ENCODE measurements around the gene SKIDA1. TPM values are rescaled to one million over a fixed set of nuclear protein-coding genes. Genes with fewer than 3 reads are reported as not detected.

SKIDA1 gene
- total RNA-seq, 1 donor from 2014 or later, result 7.8 TPM

- Histone ChIP-seq H3K9ac (ENCODE audit: low read length) (peak overlapping the region; percentile 51), H3K4me2 (ENCODE audit: low read length) (peak overlapping the region; percentile 76), H3K27ac (ENCODE audit: low read depth, low read length) (no peak overlapping the region), H3K4me3 (ENCODE audit: insufficient read depth, low read depth, low read length) (peak overlapping the region; percentile 12), H3K36me3 (ENCODE audit: insufficient read depth, low read length) (no peaks in the 10 kb centered on the region), H3K9me3 (ENCODE audit: insufficient read depth, low read depth, low read length) (no peaks in the 10 kb centered on the region), H3K27me3 (ENCODE audit: insufficient read depth, low read length) (no peaks in the 10 kb centered on the region), H3K79me2 (ENCODE audit: insufficient read depth, low read length) (peaks cover 19% of the 10 kb centered on the region), H2AFZ (ENCODE audit: low read depth, low read length) (peak overlapping the region; percentile 30), H4K20me1 (ENCODE audit: insufficient read depth, low read length) (no peaks in the 10 kb centered on the region), H3K4me1 (ENCODE audit: insufficient read depth, low read length) (peaks cover 38% of the 10 kb centered on the region)
- DNase-seq (ENCODE audit: low read depth) (no peak), FAIRE-seq (no peak)
- Mint-ChIP-seq H3K4me1 (ENCODE audit: low read depth, unreplicated experiment) (peaks cover 40% of the 10 kb centered on the region), H3K27me3 (ENCODE audit: low read depth, unreplicated experiment) (no peaks in the 10 kb centered on the region), H3K27ac (ENCODE audit: unreplicated experiment) (no peak overlapping the region), H3K9me3 (ENCODE audit: unreplicated experiment) (no peaks in the 10 kb centered on the region), H3K36me3 (ENCODE audit: low read depth, unreplicated experiment) (no peaks in the 10 kb centered on the region), H3K4me3 (ENCODE audit: unreplicated experiment) (no peak overlapping the region)
- TF ChIP-seq CTCF (IDR thresholded peaks at IDR 0.05; ENCODE audit: insufficient read depth, low read depth, low read length) (no peak), EZH2 (IDR thresholded peaks at IDR 0.05; ENCODE audit: insufficient read depth, low read length) (no peak)
These were observed 3.5 kb downstream of the SKIDA1 start for GRCh38 chr10:21521751-21522533.

- peak overlapping the region; percentile 94 for H3K4me2 ChIP-seq (ENCODE audit: low read length)
- no peaks in the 10 kb centered on the region for H3K9me3 Mint-ChIP-seq (ENCODE audit: unreplicated experiment)
- H2AFZ ChIP-seq (ENCODE audit: low read depth, low read length), result no peak overlapping the region
- no peaks in the 10 kb centered on the region for H4K20me1 ChIP-seq (ENCODE audit: insufficient read depth, low read length)
- peaks cover 26% of the 10 kb centered on the region for H3K79me2 ChIP-seq (ENCODE audit: insufficient read depth, low read length)
- H3K9ac ChIP-seq (ENCODE audit: low read length), result peak overlapping the region; percentile 87
- H3K36me3 ChIP-seq (ENCODE audit: insufficient read depth, low read length), result no peaks in the 10 kb centered on the region
- FAIRE-seq (no peak), DNase-seq (ENCODE audit: low read depth) (no peak)
- no peak overlapping the region for H3K27ac ChIP-seq (ENCODE audit: low read depth, low read length)
- H3K27ac Mint-ChIP-seq (ENCODE audit: unreplicated experiment), result peak overlapping the region; percentile 29
- no peaks in the 10 kb centered on the region for H3K9me3 ChIP-seq (ENCODE audit: insufficient read depth, low read depth, low read length)
- H3K4me1 Mint-ChIP-seq (ENCODE audit: low read depth, unreplicated experiment), result peaks cover 41% of the 10 kb centered on the region
- H3K27me3 Mint-ChIP-seq (ENCODE audit: low read depth, unreplicated experiment), result no peaks in the 10 kb centered on the region
- H3K36me3 Mint-ChIP-seq (ENCODE audit: low read depth, unreplicated experiment), result peaks cover under 1% of the 10 kb centered on the region
- TF ChIP-seq CTCF (IDR thresholded peaks at IDR 0.05; ENCODE audit: insufficient read depth, low read depth, low read length) (no peak), EZH2 (IDR thresholded peaks at IDR 0.05; ENCODE audit: insufficient read depth, low read length) (no peak)
- H3K4me3 Mint-ChIP-seq (ENCODE audit: unreplicated experiment), result peak overlapping the region; percentile 14
- peaks cover 38% of the 10 kb centered on the region for H3K4me1 ChIP-seq (ENCODE audit: insufficient read depth, low read length)
- no peaks in the 10 kb centered on the region for H3K27me3 ChIP-seq (ENCODE audit: insufficient read depth, low read length)
- no peak overlapping the region for H3K4me3 ChIP-seq (ENCODE audit: insufficient read depth, low read depth, low read length)
These were observed 4.5 kb downstream of the SKIDA1 start for GRCh38 chr10:21520949-21521348.

GRCh38 chr10:21520509-21520908 lies 5.0 kb downstream of the SKIDA1 start:
- peak overlapping the region; percentile 70 for H3K4me3 ChIP-seq (ENCODE audit: insufficient read depth, low read depth, low read length)
- TF ChIP-seq EZH2 (IDR thresholded peaks at IDR 0.05; ENCODE audit: insufficient read depth, low read length) (no peak), CTCF (IDR thresholded peaks at IDR 0.05; ENCODE audit: insufficient read depth, low read depth, low read length) (no peak)
- Mint-ChIP-seq H3K9me3 (ENCODE audit: unreplicated experiment) (no peaks in the 10 kb centered on the region), H3K27me3 (ENCODE audit: low read depth, unreplicated experiment) (no peaks in the 10 kb centered on the region), H3K4me1 (ENCODE audit: low read depth, unreplicated experiment) (peaks cover 45% of the 10 kb centered on the region), H3K27ac (ENCODE audit: unreplicated experiment) (peak overlapping the region; percentile 91), H3K4me3 (ENCODE audit: unreplicated experiment) (peak overlapping the region; percentile 88), H3K36me3 (ENCODE audit: low read depth, unreplicated experiment) (peaks cover 3% of the 10 kb centered on the region)
- H4K20me1 ChIP-seq (ENCODE audit: insufficient read depth, low read length), result no peaks in the 10 kb centered on the region
- H3K4me2 ChIP-seq (ENCODE audit: low read length), result peak overlapping the region; percentile 94
- H2AFZ ChIP-seq (ENCODE audit: low read depth, low read length), result no peak overlapping the region
- no peak for FAIRE-seq
- no peaks in the 10 kb centered on the region for H3K27me3 ChIP-seq (ENCODE audit: insufficient read depth, low read length)
- H3K9ac ChIP-seq (ENCODE audit: low read length), result peak overlapping the region; percentile 87
- no peaks in the 10 kb centered on the region for H3K9me3 ChIP-seq (ENCODE audit: insufficient read depth, low read depth, low read length)
- H3K36me3 ChIP-seq (ENCODE audit: insufficient read depth, low read length), result no peaks in the 10 kb centered on the region
- no peak for DNase-seq (ENCODE audit: low read depth)
- peaks cover 30% of the 10 kb centered on the region for H3K79me2 ChIP-seq (ENCODE audit: insufficient read depth, low read length)
- peaks cover 43% of the 10 kb centered on the region for H3K4me1 ChIP-seq (ENCODE audit: insufficient read depth, low read length)
- H3K27ac ChIP-seq (ENCODE audit: low read depth, low read length), result no peak overlapping the region

Measured in astrocyte (in vitro differentiated cells and primary cell).